Adipose tissue (tissue), 3 donors: Measurements from ENCODE around the gene ANKRD36. TPM values are rescaled to one million over a fixed set of nuclear protein-coding genes. Genes with fewer than 3 reads are reported as not detected.
"Not testable (repeated sequence)": the region's sequence is repeated elsewhere in the genome, so short reads cannot be mapped to it uniquely, and the experiment has no call there.

Source experiments
- H3K27ac ChIP-seq: one replicate; pipeline ENCODE4 v1.5.1; 2013; ENCODE audit warnings: low read depth, low read length
- WGBS, 3 donors: extraction: QIAGEN DNeasy Blood & Tissue Kit; methylation state at CpG; one replicate each; pipeline ENCODE4 v1.1.7; 2013; 5-methylcytosine and 5-hydroxymethylcytosine counted together
- polyA plus RNA-seq, 3 donors: library from polyadenylated mRNA; stranded (reverse); fragments of 200-250 nt; gene quantifications; one replicate each; pipeline ENCODE4 v1.2.3, GENCODE V29; 2013
- donor health status: healthy with polysubstance abuse.
- donor health status: Bipolar disorder and iron deficiency.
- donor health status: healthy.

Gene ANKRD36
- polyA plus RNA-seq, 3 donors: 2.5 to 4.2 (median 2.8) TPM

DNA sequence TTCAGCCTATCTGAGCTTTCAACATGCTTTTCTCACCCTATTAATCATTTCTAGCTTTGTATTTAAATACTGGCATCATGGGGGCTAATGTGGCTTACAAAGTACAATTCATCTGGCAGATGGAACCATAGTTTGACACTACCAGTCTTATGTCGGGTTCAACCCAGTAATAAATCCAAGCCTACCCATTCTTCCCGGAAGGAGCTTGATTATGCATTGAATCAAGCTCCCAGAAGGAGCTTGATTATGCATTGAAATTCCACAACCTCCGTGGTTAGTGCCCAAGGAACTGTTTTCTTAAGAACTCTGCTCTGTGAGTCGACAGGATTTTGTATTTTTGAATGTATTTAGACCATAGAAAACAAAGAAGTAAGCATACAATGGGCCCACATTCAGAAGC is 148.2 kb downstream of the ANKRD36 start:
- WGBS, 3 donors: 85 to 93% (median 88%) methylated on average over 4 of the region's 4 CpGs
- H3K27ac ChIP-seq: not testable (repeated sequence)

GRCh38 chr2:97266449-97266848 is 153.5 kb downstream of the ANKRD36 start:
- WGBS, 3 donors: 95 to 100% (median 100%) methylated on average over 2 of the region's 6 CpGs
- not testable (repeated sequence) for H3K27ac ChIP-seq

DNA sequence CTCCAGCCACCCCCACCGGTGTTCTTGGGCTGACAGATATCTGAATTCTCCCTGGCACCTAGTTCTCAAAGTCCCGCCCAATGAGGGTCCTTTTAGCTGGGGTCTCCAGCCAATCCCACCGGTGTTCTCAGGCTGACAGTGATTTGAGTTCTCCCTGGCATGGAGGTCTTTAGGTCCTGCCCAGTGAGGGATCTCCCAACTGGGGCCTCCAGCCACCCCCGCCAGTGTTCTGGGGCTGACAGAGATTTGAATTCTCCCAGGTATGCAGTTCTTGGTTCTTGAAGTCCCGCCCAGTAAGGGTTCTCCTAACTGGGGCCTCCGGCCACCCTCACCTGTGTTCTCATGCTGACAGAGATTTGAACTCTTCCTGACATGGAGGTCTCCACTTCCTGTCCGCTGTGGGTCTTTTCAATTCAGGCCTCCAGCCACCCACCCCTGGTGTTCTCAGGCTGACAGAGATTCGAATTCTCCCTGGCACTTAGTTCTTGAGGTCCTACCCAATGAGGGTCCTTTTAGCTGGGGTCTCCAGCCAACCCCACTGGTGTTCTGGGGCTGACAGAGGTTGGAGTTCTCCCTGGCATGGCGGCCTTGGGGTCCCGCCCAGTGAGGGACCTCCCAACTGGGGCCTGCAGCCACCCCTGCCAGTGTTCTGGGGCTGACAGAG is 154.6 kb downstream of the ANKRD36 start:
- 92 to 97% (median 97%) methylated on average over 10 of the region's 10 CpGs for WGBS, 3 donors

DNA sequence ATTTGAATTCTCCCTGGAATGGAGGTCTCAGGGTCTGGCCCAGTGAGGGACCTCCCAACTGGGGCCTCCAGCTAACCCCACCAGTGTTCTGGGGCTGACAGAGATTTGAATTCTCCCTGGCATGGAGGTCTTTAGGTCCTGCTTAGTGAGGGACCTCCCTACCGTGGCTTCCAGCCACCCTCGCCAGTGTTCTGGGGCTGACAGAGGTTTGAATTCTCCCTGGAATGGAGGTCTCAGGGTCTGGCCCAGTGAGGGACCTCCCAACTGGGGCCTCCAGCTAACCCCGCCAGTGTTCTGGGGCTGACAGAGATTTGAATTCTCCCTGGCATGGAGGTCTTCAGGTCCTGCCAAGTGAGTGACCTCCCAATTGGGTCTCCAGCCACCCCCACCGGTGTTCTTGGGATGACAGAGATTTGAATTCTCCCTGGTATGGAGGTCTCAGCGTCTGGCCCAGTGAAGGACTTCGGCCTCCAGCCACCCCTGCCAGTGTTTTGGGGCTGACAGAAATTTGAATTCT is 155.2 kb downstream of the ANKRD36 start:
- 90 to 95% (median 95%) methylated on average over 6 of the region's 6 CpGs for WGBS, 3 donors
- H3K27ac ChIP-seq: not testable (repeated sequence)

More for the DNA sequence above, 154.6 kb downstream of the ANKRD36 start:
- H3K27ac ChIP-seq: no peak overlapping the region

DNA sequence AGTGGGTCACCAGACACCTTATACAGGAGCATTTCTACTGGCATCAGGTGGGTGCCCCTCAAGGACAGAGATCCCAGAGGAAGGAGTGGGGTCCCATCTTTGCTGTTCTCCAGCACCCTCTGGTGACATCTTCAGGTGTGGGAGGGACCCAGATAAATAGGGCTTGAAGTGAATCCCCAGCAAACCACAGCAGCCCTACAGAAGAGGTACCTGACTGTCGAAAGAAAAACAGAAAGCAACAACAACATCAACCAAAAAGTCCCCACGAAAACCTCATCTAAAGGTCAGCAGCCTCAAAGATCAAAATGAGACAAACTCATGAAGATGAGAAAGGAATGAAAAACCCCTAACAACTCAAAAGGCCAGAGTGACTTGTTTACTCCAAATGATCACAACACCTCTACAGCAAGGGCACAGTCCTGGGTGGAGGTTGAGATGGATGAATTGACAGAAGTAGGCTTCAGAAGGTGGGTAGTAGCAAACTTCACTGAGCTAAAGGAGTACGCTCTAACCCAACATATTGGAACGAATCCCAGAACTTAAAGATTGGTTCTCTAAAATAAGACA is 163.4 kb downstream of the ANKRD36 start:
- H3K27ac ChIP-seq: not testable (repeated sequence)
- no CpG with 5 or more reads among the region's 4 CpGs for WGBS, 3 donors

- H3K27ac ChIP-seq: not testable (repeated sequence)
- no CpG with 5 or more reads among the region's 2 CpGs for WGBS, 3 donors
Measured at GRCh38 chr2:97285187-97285586, 172.2 kb downstream of the ANKRD36 start.

DNA sequence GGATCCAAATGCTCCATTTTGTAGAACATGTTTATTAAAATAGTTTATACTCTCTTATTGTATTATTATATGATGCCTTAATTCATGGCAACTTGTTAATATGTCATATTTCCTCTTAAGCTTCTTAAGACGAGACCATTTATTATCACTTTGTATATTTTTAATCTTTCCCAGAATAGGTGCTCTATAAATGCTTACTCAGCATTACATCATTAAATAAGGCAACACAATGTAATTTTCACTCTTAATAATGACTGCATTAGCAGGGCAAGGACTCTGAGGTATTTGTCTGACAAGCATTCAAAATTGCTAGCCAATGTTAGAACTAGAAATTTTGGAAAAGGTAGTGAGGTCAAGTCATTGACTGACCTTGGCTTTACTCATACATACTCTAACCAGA is 180.7 kb downstream of the ANKRD36 start:
- WGBS, 3 donors: 80 to 94% (median 86%) methylated on average over 1 of the region's 1 CpG
- not testable (repeated sequence) for H3K27ac ChIP-seq

Other genes with a start within 250 kb of the ANKRD36 start
- 10 to 100 TPM in 2 of 3 donors, 1 to 10 TPM in 1; 8.2 to 41.2 (median 30.2) TPM for gene SEMA4C, start 243.1 kb upstream of the ANKRD36 start, polyA plus RNA-seq
- 1 to 10 TPM in 1 of 3 donors, under 1 TPM in 2; 0.09 to 1.8 (median 0.79) TPM for gene FAM178B, start 126.6 kb upstream of the ANKRD36 start, polyA plus RNA-seq
- 10 to 100 TPM in 2 of 3 donors, 1 to 10 TPM in 1; 9.0 to 12.8 (median 11.8) TPM for gene FAHD2B, start 18.3 kb upstream of the ANKRD36 start, polyA plus RNA-seq